SK-N-SH (cell line): ENCODE data around the gene UTP11.

Source experiments
- CTCF ChIP-seq: fragments of 200-600 bp; sonication (generic); IDR thresholded peaks from 2 replicates; pipeline ENCODE4 v1.6.1; 2017; ENCODE audit warnings: antibody characterized with exemption, mild to moderate bottlenecking, moderate library complexity
- EZH2phosphoT487 ChIP-seq: fragments of 200-600 bp; sonication (generic); IDR thresholded peaks from 2 replicates; pipeline ENCODE4 v1.6.1; 2017; ENCODE audit warnings: low read depth, mixed run types, mild to moderate bottlenecking, antibody characterized with exemption, moderate library complexity, borderline replicate concordance
- POLR2AphosphoS5 ChIP-seq: IDR thresholded peaks from 2 replicates; pipeline ENCODE4 v1.6.1; 2012; ENCODE audit warnings: low read depth, low read length
- TAF1 ChIP-seq: IDR thresholded peaks from 2 replicates; pipeline ENCODE4 v1.6.1; 2012; ENCODE audit warnings: low read depth, mild to moderate bottlenecking, low read length, moderate library complexity, borderline replicate concordance
- USF1 ChIP-seq: IDR thresholded peaks from 2 replicates; pipeline ENCODE4 v1.4.0; 2012; ENCODE audit warnings: low read depth, borderline replicate concordance
- ZBTB33 ChIP-seq: IDR thresholded peaks from 2 replicates; pipeline ENCODE4 v1.4.0; 2012; ENCODE audit warnings: low read depth, borderline replicate concordance

- TF ChIP-seq CTCF = no peak
- no peak for TF ChIP-seq POLR2AphosphoS5
- TF ChIP-seq ZBTB33 = no peak
- TF ChIP-seq EZH2phosphoT487 = no peak
- TF ChIP-seq TAF1 = no peak
- TF ChIP-seq USF1 = no peak
These were observed 8.0 kb upstream of the UTP11 start for GRCh38 chr1:38004284-38005108.
